ENCODE data around the gene AGBL5.

The AGBL5 gene

GRCh38 chr2:27080140-27080469 lies 28.6 kb downstream of the AGBL5 start:
- DNase-seq: no peak

- no peak for DNase-seq
Observed at GRCh38 chr2:27080603-27080936, 29.1 kb downstream of the AGBL5 start.

- no peak for DNase-seq
Observed at GRCh38 chr2:27081984-27082772, 30.7 kb downstream of the AGBL5 start.

- DNase-seq: no peak
Observed at GRCh38 chr2:27082773-27083409, 31.4 kb downstream of the AGBL5 start.

GRCh38 chr2:27083410-27084296 lies 32.2 kb downstream of the AGBL5 start:
- DNase-seq: no peak

GRCh38 chr2:27084297-27085061 lies 33.0 kb downstream of the AGBL5 start:
- DNase-seq: no peak

GRCh38 chr2:27085062-27085672 lies 33.7 kb downstream of the AGBL5 start:
- DNase-seq: no peak

GRCh38 chr2:27085673-27086089 lies 34.2 kb downstream of the AGBL5 start:
- DNase-seq: peak; percentile 23 to 25

GRCh38 chr2:27086090-27086723 lies 34.7 kb downstream of the AGBL5 start:
- peak; percentile 97 to 98 for DNase-seq

GRCh38 chr2:27086724-27087593 lies 35.5 kb downstream of the AGBL5 start, which contains the start of gene KHK:
Gene KHK (plus strand): TSS chr2:27086772. CDS start chr2:27087260, 488 bp downstream.
- no peak for DNase-seq

GRCh38 chr2:27087823-27088410 lies 36.4 kb downstream of the AGBL5 start:
- no peak for DNase-seq

- no peak for DNase-seq
Observed at GRCh38 chr2:27088634-27089033, 37.2 kb downstream of the AGBL5 start.

GRCh38 chr2:27089111-27089954 lies 37.9 kb downstream of the AGBL5 start:
- no peak for DNase-seq

- DNase-seq: no peak
Observed at GRCh38 chr2:27091746-27092695, 40.6 kb downstream of the AGBL5 start.

- no peak for DNase-seq
Observed at GRCh38 chr2:27092696-27093429, 41.4 kb downstream of the AGBL5 start.

- DNase-seq: no peak
Observed at GRCh38 chr2:27093430-27094352, 42.2 kb downstream of the AGBL5 start.

Measured in CD4-positive, alpha-beta T cell treated with Interleukin-1 beta for 1 hour (primary cell).